Left renal cortex interstitium (tissue), 4 donors: ENCODE measurements around the gene ADH7. TPM values are rescaled to one million over a fixed set of nuclear protein-coding genes. Genes with fewer than 3 reads are reported as not detected.
"Not testable (repeated sequence)": the region's sequence is repeated elsewhere in the genome, so short reads cannot be mapped to it uniquely, and the experiment has no call there.

Experiments used
- DNase-seq, 4 donors: peaks; one replicate each; pipeline ENCODE4 v3.0.0-alpha.2; 2013; ENCODE audit warnings: low read depth in 4 of 4, low spot score in 2 of 4, missing footprints in 1 of 4
- polyA plus RNA-seq, 4 donors: library from polyadenylated mRNA; unstranded; fragments of 120-200 nt; gene quantifications; one replicate each; pipeline ENCODE4 v1.2.1, GENCODE V29; 2013; ENCODE audit not compliant: insufficient read length in 4 of 4

ADH7 gene
- polyA plus RNA-seq, 4 donors: not detected

GRCh38 chr4:99382745-99383360 lies 52.3 kb downstream of the ADH7 start:
- DNase-seq: no peak

- DNase-seq: no peak
Measured at GRCh38 chr4:99381588-99382175, 53.5 kb downstream of the ADH7 start.

- DNase-seq: no peak
Measured at GRCh38 chr4:99379571-99379970, 55.6 kb downstream of the ADH7 start.

- no peak for DNase-seq
Measured at GRCh38 chr4:99378876-99379275, 56.3 kb downstream of the ADH7 start.

- DNase-seq: not testable (repeated sequence)
Measured at GRCh38 chr4:99377341-99377740, 57.8 kb downstream of the ADH7 start.

GRCh38 chr4:99372464-99372863 lies 62.7 kb downstream of the ADH7 start:
- DNase-seq: not testable (repeated sequence)

GRCh38 chr4:99367817-99368216 lies 67.3 kb downstream of the ADH7 start:
- not testable (repeated sequence) for DNase-seq

GRCh38 chr4:99366491-99366890 lies 68.7 kb downstream of the ADH7 start:
- no peak for DNase-seq

GRCh38 chr4:99362768-99363167 lies 72.4 kb downstream of the ADH7 start:
- DNase-seq: no peak

Other genes with a start within 250 kb of the ADH7 start
- 10 to 100 TPM; 16.0 to 34.3 (median 28.4) TPM for gene ADH6, start 216.1 kb downstream of the ADH7 start, polyA plus RNA-seq
- 1 to 10 TPM in 2 of 4 donors, under 1 TPM in 2; 0.11 to 5.3 (median 1.2) TPM for gene ADH1A, start 144.4 kb downstream of the ADH7 start, polyA plus RNA-seq
- gene ADH1B, start 113.9 kb downstream of the ADH7 start, polyA plus RNA-seq: 10 to 100 TPM; 19.9 to 28.9 (median 23.2) TPM
- gene ADH1C, start 82.6 kb downstream of the ADH7 start, polyA plus RNA-seq: 100 to 1,000 TPM in 3 of 4 donors, 10 to 100 TPM in 1; 86.3 to 149 (median 117) TPM
- gene C4orf17, start 75.7 kb upstream of the ADH7 start, polyA plus RNA-seq: under 1 TPM; 0.16 to 0.31 (median 0.23) TPM
- gene TRMT10A, start 128.7 kb upstream of the ADH7 start, polyA plus RNA-seq: 10 to 100 TPM; 14.2 to 18.2 (median 16.3) TPM
- 10 to 100 TPM in 3 of 4 donors, 1 to 10 TPM in 1; 5.8 to 15.8 (median 11.4) TPM for gene MTTP, start 139.5 kb upstream of the ADH7 start, polyA plus RNA-seq
- 1 to 10 TPM in 1 of 4 donors, under 1 TPM in 3; 0.77 to 1.0 (median 0.81) TPM for gene C4orf54, start 222.5 kb upstream of the ADH7 start, polyA plus RNA-seq